ENCODE measurements around the gene CRY1. TPM values are rescaled to one million over a fixed set of nuclear protein-coding genes. Genes with fewer than 3 reads are reported as not detected.
A peak's percentile ranks its signal among the peaks of the same experiment; 100 is the strongest.
"Not testable (repeated sequence)": the region's sequence is repeated elsewhere in the genome, so short reads cannot be mapped to it uniquely, and the experiment has no call there.

CRY1 gene
- polyA plus RNA-seq, 1 experiment = 13.7 TPM

GRCh38 chr12:107080299-107080698 lies 13.1 kb downstream of the CRY1 start:
- ChIA-PET POLR2A (no interaction called here), CTCF (interaction anchor here (3.0 to 4.5 kb wide), 2 partner anchors 10 to 25 kb away, joined by 16 to 59 read pairs; no protein-coding TSS in a partner anchor)

GRCh38 chr12:107079172-107080011 lies 14.0 kb downstream of the CRY1 start:
- H3K9me3 ChIP-seq (ENCODE audit: control insufficient read depth, insufficient read depth, low read length) = no peaks in the 10 kb centered on the region
- TF ChIP-seq CTCF (IDR thresholded peaks at IDR 0.05; ENCODE audit: low read depth, low read length) = peak; percentile 63
- CTCF ChIA-PET = interaction anchor here (0.7 to 4.5 kb wide), 6 partner anchors 11 to 530 kb away, joined by 3 to 59 read pairs (median 4); no protein-coding TSS in a partner anchor
- no peak for DNase-seq (ENCODE audit: low read depth, low spot score)
- no peak overlapping the region for H3K4me3 ChIP-seq (ENCODE audit: low read depth, low read length)
- H3K27ac ChIP-seq (ENCODE audit: low read depth, low read length) = no peak overlapping the region
- POLR2A ChIA-PET = interaction anchor here (0.9 kb wide), 1 partner anchor 13 kb away, joined by 4 read pairs; no protein-coding TSS in a partner anchor
- H3K27me3 ChIP-seq (ENCODE audit: control insufficient read depth, insufficient read depth, low read length) = no peaks in the 10 kb centered on the region

More at GRCh38 chr12:107080299-107080698, 13.1 kb downstream of the CRY1 start:
- Histone ChIP-seq H3K27ac (ENCODE audit: low read depth, low read length) (no peak overlapping the region), H3K27me3 (ENCODE audit: control insufficient read depth, insufficient read depth, low read length) (no peaks in the 10 kb centered on the region), H3K4me3 (ENCODE audit: low read depth, low read length) (no peak overlapping the region), H3K9me3 (ENCODE audit: control insufficient read depth, insufficient read depth, low read length) (no peaks in the 10 kb centered on the region)
- DNase-seq (ENCODE audit: low read depth, low spot score) = no peak
- no peak for TF ChIP-seq CTCF (IDR thresholded peaks at IDR 0.05; ENCODE audit: low read depth, low read length)

GRCh38 chr12:107073266-107073665 lies 20.1 kb downstream of the CRY1 start:
- H3K27me3 ChIP-seq (ENCODE audit: control insufficient read depth, insufficient read depth, low read length); CTCF ChIA-PET; H3K9me3 ChIP-seq (ENCODE audit: control insufficient read depth, insufficient read depth, low read length); H3K4me3 ChIP-seq (ENCODE audit: low read depth, low read length); DNase-seq (ENCODE audit: low read depth, low spot score); POLR2A ChIA-PET; H3K27ac ChIP-seq (ENCODE audit: low read depth, low read length): not testable (repeated sequence)

- no peaks in the 10 kb centered on the region for H3K27me3 ChIP-seq (ENCODE audit: control insufficient read depth, insufficient read depth, low read length)
- no peak for DNase-seq (ENCODE audit: low read depth, low spot score)
- ChIA-PET CTCF (interaction anchor here (0.7 to 1.0 kb wide), 2 partner anchors 13 to 26 kb away, joined by 3 read pairs; no protein-coding TSS in a partner anchor), POLR2A (no interaction called here)
- H3K27ac ChIP-seq (ENCODE audit: low read depth, low read length) = no peak overlapping the region
- H3K4me3 ChIP-seq (ENCODE audit: low read depth, low read length) = no peak overlapping the region
- no peak for TF ChIP-seq CTCF (IDR thresholded peaks at IDR 0.05; ENCODE audit: low read depth, low read length)
- H3K9me3 ChIP-seq (ENCODE audit: control insufficient read depth, insufficient read depth, low read length) = no peaks in the 10 kb centered on the region
These were observed 26.7 kb downstream of the CRY1 start for GRCh38 chr12:107066691-107067090.

- Histone ChIP-seq H3K4me3 (ENCODE audit: low read depth, low read length) (no peak overlapping the region), H3K27ac (ENCODE audit: low read depth, low read length) (no peak overlapping the region), H3K27me3 (ENCODE audit: control insufficient read depth, insufficient read depth, low read length) (no peaks in the 10 kb centered on the region), H3K9me3 (ENCODE audit: control insufficient read depth, insufficient read depth, low read length) (no peaks in the 10 kb centered on the region)
- ChIA-PET POLR2A (no interaction called here), CTCF (no interaction called here)
- no peak for TF ChIP-seq CTCF (IDR thresholded peaks at IDR 0.05; ENCODE audit: low read depth, low read length)
- DNase-seq (ENCODE audit: low read depth, low spot score) = no peak
These were observed 28.7 kb downstream of the CRY1 start for GRCh38 chr12:107064687-107065086.
